ENCODE data around the gene PGLYRP4.
"Not testable (repeated sequence)": the region's sequence is repeated elsewhere in the genome, so short reads cannot be mapped to it uniquely, and the experiment has no call there.

PGLYRP4 gene

GRCh38 chr1:153337980-153338853 is 10.4 kb downstream of the PGLYRP4 start:
- no peak overlapping the region for H3K4me3 ChIP-seq (ENCODE audit: low read depth, low read length)
- TF ChIP-seq CTCF (IDR thresholded peaks at IDR 0.05; ENCODE audit: low read depth, low read length) = no peak

- TF ChIP-seq CTCF (IDR thresholded peaks at IDR 0.05; ENCODE audit: low read depth, low read length) = no peak
- no peak overlapping the region for H3K4me3 ChIP-seq (ENCODE audit: low read depth, low read length)
Measured at GRCh38 chr1:153336650-153337049, 12.0 kb downstream of the PGLYRP4 start.

- no peak overlapping the region for H3K4me3 ChIP-seq (ENCODE audit: low read depth, low read length)
- TF ChIP-seq CTCF (IDR thresholded peaks at IDR 0.05; ENCODE audit: low read depth, low read length) = no peak
Measured at GRCh38 chr1:153333902-153334301, 14.7 kb downstream of the PGLYRP4 start.

- TF ChIP-seq CTCF (IDR thresholded peaks at IDR 0.05; ENCODE audit: low read depth, low read length) = no peak
- no peak overlapping the region for H3K4me3 ChIP-seq (ENCODE audit: low read depth, low read length)
Measured at GRCh38 chr1:153324912-153325311, 23.7 kb downstream of the PGLYRP4 start.

GRCh38 chr1:153322568-153322967 is 26.1 kb downstream of the PGLYRP4 start:
- TF ChIP-seq CTCF (IDR thresholded peaks at IDR 0.05; ENCODE audit: low read depth, low read length) = no peak
- H3K4me3 ChIP-seq (ENCODE audit: low read depth, low read length) = no peak overlapping the region

- H3K4me3 ChIP-seq (ENCODE audit: low read depth, low read length) = not testable (repeated sequence)
Measured at GRCh38 chr1:153318145-153318544, 30.5 kb downstream of the PGLYRP4 start.

- H3K4me3 ChIP-seq (ENCODE audit: low read depth, low read length) = not testable (repeated sequence)
Measured at GRCh38 chr1:153316013-153316412, 32.6 kb downstream of the PGLYRP4 start.

- H3K4me3 ChIP-seq (ENCODE audit: low read depth, low read length) = not testable (repeated sequence)
Measured at GRCh38 chr1:153314388-153314787, 34.3 kb downstream of the PGLYRP4 start.

GRCh38 chr1:153313288-153313687 is 35.4 kb downstream of the PGLYRP4 start:
- no peak for TF ChIP-seq CTCF (IDR thresholded peaks at IDR 0.05; ENCODE audit: low read depth, low read length)
- no peak overlapping the region for H3K4me3 ChIP-seq (ENCODE audit: low read depth, low read length)
